RPMI7951 (cell line): ENCODE results near the gene KIF1B. TPM values are rescaled to one million over a fixed set of nuclear protein-coding genes. Genes with fewer than 3 reads are reported as not detected.
A peak's percentile ranks its signal among the peaks of the same experiment; 100 is the strongest.

Experiments used
- DNase-seq: peaks from one replicate; pipeline ENCODE4 v3.0.0-alpha.2; 2012; ENCODE audit warnings: low read depth
- total RNA-seq: library from RNA; depleted of rRNA; stranded (reverse); fragments of >200 nt; shearing (Covaris generic); gene quantifications from 2 replicates; pipeline ENCODE4 v1.2.3, GENCODE V29; 2014

The KIF1B gene
- total RNA-seq, 1 experiment from 2014 or later: 11.9 TPM

DNA sequence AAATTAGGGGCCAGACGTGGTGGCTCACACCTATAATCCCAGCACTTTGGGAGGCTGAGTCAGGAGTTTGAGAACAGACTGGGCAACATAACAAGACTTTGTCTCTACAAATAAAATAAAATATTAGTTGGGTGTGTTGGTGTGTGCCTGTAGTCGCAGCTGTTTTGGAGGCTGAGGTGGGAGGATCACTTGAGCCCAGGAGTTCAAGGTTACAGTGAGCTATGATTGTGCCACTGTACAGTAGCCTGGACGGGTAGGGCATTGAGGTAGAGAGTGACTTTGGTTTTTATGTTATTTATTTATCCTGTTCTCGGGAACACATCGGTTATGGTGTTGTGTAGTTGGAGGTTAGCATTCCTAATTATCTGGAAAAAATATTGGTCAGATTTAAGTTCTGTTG is 19.5 kb downstream of the KIF1B start:
- DNase-seq: no peak

DNA sequence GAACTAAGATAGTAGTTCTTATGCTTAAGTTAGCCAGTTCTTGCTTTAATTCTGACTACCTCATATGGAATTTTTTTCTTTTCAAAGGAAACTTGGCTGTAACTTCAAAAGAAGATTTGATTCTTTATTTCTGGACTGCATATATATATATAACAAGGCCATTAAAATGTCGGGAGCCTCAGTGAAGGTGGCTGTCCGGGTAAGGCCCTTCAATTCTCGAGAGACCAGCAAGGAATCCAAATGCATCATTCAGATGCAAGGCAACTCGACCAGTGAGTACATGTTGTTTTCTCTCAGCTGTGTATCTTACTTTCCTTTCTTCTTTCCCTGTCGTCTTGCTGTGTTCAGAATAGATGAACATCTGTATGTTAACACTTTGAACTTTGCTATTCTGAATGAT is 21.8 kb downstream of the KIF1B start:
- no peak for DNase-seq

DNA sequence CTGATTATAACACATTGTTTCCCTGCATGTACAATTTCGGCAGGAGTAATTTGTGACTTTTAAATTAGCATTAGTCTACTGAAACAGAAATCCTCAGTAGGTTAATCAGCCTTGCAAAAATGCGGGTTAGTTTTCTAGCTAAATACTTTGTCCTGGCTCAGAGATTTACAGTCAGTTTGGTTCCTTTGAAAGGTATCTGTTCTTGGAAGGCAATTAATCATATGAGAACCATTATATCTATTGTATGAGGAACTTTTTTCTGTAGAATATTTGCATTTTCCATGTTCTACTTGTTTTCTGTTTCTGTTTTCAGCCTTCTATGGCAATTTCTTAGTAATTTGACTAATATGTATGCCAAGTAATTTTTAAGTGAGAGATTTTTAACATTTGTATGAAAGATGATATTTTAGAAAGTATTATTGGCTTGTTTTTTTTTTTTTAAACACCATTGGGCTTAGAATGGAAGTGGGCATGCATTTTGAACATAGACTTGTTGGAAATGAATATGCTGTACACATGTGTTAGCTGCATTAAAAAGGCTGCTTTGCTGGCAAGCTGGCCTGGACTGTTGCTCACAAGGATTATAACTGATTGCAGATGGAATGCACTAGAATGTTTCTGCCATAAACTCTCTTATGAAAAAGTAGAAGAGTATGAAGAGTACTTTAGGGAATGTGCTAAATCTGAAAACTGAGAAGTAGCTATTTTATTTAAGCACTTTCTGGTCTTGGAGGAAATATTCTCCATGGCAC is 26.2 kb downstream of the KIF1B start:
- no peak for DNase-seq

DNA sequence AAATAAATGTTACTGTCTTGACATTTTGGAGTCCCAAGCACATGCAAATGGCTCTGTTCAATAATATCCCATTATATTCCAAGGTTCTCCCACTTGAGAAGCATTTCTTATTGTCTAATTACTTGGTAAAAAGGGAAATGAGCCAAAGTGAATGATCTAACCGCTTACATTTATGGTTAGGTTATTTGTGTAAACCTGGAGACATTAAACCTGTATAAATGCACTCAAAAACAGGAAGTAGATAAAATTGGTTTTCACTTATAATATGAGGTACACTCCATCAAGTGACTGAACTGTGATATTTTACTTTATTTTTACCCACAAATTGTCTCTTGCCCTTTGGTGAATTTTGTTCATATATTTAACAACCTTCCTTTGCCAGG is 26.8 kb downstream of the KIF1B start:
- DNase-seq: no peak

DNA sequence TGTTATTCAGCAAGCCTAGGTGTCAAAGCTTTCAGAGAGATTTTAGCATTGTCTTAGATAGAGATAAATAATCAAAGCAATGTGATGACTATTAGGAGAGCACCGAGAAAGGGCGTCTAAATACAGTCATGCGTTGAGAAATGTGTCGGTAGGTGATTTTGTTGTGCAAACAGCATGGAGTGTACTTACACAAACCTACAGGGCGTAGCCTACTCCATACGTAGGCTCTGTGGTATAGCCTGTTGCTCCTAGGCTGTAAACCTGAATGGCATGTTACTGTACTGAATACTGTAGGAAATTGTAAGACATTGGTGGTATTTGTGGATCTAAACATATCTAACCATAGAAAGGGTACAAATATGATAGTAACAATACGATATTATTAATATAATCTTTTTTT is 31.8 kb downstream of the KIF1B start:
- DNase-seq: no peak

DNA sequence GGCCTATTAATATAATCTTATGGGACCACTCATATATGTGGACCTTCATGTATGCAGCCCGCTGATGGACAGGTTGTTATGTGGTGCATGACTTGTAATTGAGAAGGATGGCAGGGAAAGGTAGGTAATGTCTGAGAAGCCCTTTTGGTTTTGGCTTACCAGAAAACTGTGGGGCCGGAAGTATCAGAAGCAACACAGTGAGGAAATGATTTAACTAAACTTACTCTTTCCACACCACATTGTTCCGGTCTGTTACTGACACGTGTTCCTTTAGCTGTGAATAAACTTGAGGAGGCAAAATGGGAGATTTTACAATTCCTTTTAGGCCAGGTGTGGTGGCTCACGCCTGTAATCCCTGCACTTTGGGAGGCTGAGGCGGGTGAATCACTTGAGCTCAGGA is 32.4 kb downstream of the KIF1B start:
- no peak for DNase-seq

DNA sequence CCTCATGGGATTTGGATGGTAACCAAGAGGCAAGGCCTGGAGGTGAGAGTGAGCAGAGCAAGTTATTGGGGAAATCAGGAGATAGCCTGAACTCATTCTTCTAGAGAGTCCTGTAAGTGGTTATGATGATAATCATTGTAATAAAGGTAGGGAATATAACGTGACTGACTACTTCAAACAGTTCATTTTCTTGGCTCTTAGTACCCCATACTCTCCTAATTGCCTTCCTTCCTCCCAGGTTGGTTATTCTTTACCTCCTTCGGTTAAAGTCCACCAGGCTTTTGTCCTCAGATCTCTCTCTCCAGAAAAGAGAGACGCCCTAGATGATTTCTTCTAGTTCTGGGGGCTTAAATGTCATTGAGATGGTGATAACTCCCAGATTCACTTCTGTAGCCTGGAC is 35.3 kb downstream of the KIF1B start:
- DNase-seq: no peak

DNA sequence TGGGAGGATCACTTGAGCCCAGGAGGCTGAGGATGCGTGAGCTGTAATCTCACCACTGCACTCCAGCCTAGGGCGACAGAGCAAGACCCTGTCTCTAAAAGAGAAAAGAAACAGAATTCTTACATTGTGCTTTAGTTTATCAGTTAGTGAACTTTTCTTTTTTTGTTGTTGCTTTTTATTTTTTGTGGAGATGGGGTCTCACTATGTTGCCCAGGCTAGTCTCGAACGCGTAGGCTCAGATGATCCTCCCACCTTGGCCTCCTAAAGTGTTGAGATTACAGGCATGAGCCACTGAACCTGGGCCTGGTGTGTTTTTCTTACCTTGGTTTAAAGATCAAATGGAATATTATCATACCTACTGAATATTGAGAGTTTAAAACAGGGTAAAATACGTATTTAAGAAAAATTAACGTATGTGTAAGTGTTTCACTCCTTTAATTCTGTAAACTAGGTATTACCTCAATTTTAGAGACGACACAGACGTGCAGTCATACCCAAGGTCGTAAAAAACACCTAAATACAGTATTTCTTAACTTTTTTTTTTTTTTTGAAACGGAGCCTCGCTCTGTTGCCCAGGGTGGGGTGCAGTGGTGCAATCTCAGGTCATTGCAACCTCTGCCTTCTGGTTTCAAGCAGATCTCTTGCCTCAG is 39.6 kb downstream of the KIF1B start:
- no peak for DNase-seq

DNA sequence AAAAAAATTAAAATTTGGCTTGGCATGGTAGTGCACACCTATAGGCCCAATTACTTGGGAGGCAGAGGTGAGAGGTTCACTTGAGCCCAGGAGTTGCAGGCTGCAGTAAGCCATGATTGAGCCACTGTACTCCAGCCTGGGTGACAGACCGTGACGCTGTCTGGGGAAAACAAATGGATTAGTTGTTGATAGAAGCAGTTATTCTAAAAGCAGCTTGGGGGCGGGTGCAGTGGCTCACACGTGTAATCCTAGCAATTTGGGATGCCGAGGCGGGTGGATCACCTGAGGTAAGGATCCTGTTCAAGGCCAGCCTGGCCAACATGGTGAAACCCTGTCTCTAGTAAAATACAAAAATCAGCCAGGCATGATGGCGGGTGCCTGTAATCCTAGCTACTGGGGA is 40.3 kb downstream of the KIF1B start:
- no peak for DNase-seq

DNA sequence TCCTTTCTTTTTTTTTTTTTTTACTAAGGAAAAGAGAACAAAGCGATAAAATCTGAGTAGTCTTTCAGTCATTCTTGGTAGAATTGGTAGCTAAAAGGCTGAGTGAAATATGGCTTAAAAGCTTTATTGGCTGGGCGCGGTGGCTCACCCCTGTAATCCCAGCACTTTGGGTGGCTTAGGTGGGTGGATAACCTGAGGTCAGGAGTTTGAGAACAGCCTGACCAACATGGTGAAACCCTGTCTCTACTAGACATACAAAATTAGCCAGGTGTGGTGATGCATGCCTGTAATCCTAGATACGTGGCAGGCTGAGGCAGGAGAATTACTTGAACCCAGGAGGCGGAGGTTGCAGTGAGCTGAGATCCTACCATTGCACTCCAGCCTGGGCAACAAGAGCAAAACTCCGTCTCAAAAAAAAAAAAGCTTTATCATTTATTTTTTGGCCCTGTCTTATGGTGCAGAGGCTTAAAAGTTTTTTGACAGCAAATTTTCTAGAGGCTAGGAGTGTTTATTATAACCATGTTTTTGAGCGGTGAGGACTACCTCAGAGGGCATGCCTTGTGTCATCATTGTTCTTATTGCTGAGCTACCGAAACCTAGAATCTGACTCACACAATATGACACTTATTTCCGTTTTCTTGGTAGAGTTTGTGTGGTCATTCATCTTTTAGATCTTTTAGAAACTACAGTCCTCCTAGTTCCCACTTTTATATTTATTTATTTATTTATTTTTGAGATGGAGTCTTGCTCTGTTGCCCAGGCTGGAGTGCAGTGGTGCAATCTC is 41.1 kb downstream of the KIF1B start:
- DNase-seq: peak; percentile 61

DNA sequence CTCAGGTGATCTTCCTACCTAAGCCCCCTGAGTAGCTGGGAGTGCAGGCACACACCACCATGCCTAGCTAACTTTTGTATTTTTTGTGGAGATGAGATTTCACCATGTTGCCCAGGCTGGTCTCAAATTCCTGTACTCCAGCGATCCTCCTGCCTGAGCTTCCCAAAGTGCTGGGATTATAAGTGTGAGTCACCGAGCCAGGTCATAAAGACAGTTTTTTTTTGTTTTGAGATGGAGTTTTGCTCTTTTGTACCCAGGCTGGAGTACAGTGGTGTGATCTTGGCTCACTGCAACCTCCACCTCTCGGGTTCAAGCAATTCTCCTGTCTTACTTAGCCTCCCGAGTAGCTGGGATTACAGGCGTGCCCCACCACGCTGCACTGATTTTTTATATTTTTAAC is 42.1 kb downstream of the KIF1B start:
- peak; percentile 65 for DNase-seq

DNA sequence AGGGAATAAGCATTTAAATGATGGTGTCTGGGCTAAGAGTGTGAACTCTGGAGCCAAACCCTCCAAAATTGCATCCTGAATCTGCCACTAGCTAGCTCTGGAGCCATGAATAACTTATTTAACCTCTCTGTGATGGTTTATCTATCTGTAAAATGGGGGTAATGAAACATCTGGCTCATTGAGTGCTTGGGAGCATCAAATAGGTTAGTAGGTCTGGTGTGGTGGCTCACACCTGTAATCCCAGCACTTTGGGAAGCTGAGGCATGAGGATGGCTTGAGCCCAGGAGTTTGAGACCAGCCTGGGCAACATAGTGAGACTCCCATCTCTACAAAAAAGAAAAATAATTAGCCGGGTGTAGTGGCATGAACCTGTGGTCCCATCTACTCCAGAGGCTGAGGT is 42.8 kb downstream of the KIF1B start:
- DNase-seq: no peak

DNA sequence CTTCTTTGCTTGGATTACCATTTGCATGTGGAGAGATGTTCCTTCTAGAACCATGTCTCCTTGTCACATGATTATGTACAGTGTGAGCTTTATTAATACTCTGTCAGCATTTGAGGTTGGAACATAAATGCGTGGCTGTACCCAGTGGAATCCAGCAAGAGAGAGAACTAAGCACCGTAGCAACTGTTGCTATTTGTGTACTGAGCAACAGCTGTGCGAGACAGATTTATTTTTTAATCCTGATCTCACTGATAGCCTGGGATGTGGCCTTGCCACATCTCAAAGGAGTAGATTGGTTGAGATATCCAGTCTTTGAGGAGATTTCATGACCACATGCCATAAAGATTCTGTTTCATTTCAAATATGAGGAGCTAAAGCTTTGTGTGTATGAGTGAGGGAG is 43.4 kb downstream of the KIF1B start:
- peak; percentile 76 for DNase-seq

DNA sequence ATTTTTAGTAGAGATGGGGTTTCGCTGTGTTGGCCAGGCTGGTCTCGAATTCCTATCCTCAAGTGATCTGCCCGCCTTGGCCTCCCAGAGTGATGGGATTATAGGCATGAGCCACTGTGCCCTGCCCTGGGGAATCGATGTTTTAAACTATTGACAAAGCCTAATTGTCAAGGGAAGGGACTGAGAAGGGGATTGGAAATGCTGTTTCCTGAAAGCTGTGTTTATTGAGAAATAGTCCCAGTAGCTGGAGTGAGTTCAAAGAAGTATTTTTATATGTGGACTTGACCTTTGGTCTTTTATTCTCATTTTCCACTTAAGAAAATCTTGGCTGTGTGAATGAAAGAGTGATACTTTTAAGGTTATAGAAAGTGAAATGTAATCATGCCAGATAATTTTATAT is 47.5 kb downstream of the KIF1B start:
- DNase-seq: peak; percentile 2

DNA sequence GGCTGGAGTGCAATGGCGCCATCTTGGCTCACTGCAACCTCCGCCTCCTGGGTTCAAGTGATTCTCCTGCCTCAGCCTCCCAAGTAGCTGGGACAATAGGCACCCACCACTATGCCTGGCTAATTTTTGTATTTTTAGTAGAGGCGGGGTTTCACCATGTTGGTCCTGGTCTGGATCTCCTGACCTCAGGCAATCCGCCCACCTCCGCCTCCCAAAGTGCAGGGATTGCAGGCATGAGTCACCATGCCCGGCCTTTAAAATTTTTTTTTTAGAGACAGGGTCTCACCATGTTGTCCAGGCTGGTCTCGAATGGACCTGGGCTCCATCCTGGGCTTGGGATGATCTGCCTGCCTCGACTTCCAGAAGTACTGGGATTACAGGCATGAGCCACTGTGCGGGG is 49.2 kb downstream of the KIF1B start:
- peak; percentile 30 for DNase-seq

DNA sequence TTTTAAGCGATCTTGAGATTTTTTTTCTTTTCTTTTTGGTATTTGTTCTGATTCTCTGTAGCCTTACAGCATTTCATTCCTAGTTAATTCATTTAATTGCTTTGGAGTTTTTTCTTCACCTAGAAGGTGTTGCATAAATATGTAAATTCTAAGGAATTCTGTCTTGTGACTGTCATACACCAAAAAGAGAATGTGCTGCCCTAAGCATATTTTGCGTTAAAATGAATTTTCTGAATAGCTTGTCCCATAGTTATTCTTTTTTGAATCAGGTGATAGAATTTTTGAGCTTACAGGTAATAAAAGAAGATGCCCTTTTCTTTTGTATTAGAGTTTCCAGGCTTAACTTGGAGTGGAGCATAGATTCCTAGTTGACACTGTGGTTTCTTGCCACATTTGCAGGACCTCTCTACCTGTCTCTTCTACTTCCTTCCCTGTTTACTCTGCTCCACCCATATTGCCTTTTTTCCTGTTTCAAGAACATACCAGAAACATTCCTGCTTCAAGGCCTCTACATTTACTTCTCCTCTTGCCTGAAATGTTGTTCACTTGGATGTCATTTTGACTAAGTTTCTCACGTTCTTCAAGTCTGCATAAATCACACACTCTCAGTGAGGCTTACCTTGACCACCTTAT is 53.2 kb downstream of the KIF1B start:
- no peak for DNase-seq

DNA sequence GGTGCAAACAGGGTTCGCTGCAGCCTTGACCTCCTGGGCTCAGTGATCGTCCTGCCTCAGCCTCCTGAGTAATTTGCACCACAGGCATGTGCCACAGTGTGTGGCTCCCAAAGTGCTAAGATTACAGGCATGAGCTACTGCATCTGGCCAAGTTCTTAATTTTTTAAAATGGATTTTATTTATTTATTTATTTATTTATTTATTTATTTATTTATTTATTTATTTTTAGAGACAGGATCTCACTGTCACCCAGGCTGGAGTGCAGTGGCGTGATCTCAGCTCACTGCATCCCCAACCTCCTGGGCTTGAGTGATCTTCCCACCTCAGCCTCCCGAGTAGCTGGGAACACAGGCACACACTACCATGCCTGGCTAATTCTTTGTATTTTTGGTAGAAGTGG is 54.7 kb downstream of the KIF1B start:
- no peak for DNase-seq

DNA sequence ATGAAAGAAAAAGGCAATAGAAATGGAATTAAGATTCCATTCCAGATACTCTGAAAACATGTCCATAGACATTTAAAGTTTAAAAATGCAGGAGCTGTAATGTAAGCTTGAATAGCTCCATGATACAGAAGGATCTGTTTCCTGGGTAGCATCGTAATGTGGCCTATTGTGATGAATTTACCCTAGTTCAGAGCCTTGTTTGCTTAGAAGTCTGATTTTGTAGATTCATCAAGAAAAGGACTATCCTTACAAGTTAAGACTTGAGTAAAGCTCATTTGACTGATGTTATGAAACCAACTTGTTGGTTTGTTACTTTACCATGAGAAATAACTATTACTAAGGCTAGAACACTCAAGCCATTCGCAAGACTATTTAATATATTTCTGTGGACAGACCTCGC is 55.5 kb downstream of the KIF1B start:
- no peak for DNase-seq

DNA sequence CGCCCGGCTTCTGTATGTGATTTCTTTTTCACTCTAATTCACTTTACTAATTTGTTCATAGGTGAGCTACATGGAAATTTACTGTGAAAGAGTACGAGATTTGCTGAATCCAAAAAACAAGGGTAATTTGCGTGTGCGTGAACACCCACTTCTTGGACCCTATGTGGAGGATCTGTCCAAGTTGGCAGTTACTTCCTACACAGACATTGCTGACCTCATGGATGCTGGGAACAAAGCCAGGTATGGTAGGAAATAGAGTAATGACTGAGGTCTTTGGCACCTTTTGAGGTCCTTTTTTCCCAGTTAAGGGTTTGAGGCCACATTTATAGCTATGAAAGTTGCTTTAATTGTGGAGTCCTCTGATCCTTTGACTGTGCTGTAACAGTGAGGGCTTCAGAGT is 56.9 kb downstream of the KIF1B start:
- DNase-seq: no peak

DNA sequence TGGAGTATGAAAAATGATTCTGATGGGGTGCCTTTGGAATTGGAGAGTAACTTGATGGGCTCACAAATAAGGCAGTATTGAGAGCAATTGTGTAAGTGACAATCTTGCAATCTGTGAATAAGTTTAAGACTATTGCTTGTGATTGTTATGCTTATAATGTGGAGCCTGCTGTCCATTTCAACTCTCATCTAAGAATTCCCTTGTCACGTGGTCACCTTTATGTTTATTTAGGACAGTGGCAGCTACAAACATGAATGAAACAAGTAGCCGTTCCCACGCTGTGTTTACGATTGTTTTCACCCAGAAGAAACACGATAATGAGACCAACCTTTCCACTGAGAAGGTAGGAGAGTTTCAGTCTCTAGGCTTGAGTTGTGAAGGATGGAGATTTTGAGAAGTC is 57.6 kb downstream of the KIF1B start:
- no peak for DNase-seq

DNA sequence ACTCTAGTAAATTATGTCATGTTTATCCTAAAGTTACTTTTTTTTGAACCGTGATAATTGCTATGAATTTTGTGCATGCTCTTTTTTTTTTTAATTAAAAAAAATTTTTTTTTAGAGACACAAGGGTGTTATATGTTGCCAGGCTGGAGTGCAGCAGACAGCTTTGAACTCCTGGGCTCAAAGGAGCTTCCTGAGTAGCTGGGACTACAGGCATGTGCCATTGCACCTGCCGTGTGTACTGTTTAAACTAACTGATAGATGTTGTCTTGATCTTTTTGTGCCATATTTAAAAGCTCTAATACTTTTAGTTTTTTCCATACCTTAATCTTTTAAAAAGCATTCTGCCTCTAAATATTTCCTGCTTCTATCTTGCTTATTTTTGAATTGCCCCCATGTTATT is 60.7 kb downstream of the KIF1B start:
- no peak for DNase-seq

DNA sequence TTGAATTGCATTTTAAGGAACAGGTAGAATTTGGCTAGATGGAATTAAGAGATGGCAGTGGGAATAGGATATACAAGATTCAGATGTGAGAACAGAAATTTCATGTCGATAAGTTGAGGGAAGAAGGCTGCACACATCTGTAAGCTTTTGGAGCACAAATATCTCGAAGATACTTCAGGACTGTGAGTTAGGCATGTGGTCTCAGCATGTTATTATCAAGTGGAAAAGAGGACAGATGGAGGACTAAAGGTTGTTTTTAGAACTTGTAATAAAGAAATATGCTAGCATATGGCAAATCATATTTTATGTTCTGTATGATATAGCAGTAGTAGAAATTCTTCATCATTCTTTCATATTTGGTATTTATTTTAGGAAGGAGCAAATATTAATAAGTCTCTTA is 61.5 kb downstream of the KIF1B start:
- DNase-seq: no peak

DNA sequence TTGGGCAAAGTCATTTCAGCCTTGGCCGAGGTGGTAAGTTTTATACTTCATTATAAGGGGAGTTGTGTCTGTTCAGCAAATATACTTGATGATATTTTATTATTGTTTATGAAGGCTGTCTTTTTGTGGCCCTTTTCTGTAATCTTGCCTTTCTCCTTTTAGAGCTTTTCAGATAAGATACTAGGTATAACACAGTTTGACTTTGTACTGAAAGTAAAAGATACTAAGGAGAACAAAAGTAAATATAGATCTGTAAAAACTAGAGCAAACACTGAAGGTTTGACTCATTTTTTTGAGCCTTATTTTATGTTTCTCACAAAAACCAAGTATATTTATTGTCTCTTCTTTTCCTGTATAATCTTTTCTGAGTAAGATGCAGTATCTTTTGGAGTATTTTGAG is 61.9 kb downstream of the KIF1B start:
- no peak for DNase-seq
